ENCODE data around the gene TPSG1.
"Not testable (repeated sequence)": the region's sequence is repeated elsewhere in the genome, so short reads cannot be mapped to it uniquely, and the experiment has no call there.

TPSG1 gene

GRCh38 chr16:1245452-1246020 lies 20.5 kb upstream of the TPSG1 start:
- H3K27ac ChIP-seq, result no peak overlapping the region
- H3K27me3 ChIP-seq, result peaks cover 0 to 30% of the 10 kb centered on the region in 2 donors
- H3K9me3 ChIP-seq, result no peaks in the 10 kb centered on the region
- intact Hi-C loops (cut with DNase I; ENCODE audit: low total_unique reads), result no loop called here
- H3K4me1 ChIP-seq, result no peaks in the 10 kb centered on the region
- TF ChIP-seq, protein P1, sequence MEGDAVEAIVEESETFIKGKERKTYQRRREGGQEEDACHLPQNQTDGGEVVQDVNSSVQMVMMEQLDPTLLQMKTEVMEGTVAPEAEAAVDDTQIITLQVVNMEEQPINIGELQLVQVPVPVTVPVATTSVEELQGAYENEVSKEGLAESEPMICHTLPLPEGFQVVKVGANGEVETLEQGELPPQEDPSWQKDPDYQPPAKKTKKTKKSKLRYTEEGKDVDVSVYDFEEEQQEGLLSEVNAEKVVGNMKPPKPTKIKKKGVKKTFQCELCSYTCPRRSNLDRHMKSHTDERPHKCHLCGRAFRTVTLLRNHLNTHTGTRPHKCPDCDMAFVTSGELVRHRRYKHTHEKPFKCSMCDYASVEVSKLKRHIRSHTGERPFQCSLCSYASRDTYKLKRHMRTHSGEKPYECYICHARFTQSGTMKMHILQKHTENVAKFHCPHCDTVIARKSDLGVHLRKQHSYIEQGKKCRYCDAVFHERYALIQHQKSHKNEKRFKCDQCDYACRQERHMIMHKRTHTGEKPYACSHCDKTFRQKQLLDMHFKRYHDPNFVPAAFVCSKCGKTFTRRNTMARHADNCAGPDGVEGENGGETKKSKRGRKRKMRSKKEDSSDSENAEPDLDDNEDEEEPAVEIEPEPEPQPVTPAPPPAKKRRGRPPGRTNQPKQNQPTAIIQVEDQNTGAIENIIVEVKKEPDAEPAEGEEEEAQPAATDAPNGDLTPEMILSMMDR (IDR thresholded peaks at IDR 0.05), result no peak
- DNase-seq, result no peak
- no peaks in the 10 kb centered on the region for H3K36me3 ChIP-seq
- H3K4me3 ChIP-seq, result no peak overlapping the region

DNA sequence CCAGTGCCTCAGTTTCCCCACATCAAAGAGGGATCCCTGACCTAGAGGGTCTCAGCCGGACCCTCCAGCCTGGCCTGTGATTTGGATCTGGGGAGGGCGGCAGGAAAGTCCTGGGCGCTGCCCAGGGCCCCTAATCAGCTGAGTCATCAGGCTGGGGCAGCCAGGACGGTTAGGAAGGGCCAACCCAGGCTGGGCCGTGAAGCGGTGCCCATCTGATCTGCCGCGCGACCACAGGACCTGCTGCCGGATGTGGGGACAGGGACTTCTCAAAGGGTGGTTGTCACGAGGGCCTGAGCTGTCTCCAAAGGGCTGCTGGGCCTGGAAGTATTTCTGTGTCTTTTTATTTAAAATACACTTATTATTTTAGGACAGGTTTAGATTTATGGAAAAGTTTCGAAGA lies 19.8 kb upstream of the TPSG1 start:
- no peak for DNase-seq

GRCh38 chr16:1243907-1244850 lies 19.1 kb upstream of the TPSG1 start:
- H3K27me3 ChIP-seq, result peaks cover 0 to 40% of the 10 kb centered on the region in 2 donors
- H3K27ac ChIP-seq; H3K9me3 ChIP-seq; H3K4me1 ChIP-seq; H3K36me3 ChIP-seq; DNase-seq; intact Hi-C loops (cut with DNase I; ENCODE audit: low total_unique reads); H3K4me3 ChIP-seq: not testable (repeated sequence)

More for the DNA sequence above, 19.8 kb upstream of the TPSG1 start:
- TF ChIP-seq, protein P1 (IDR thresholded peaks at IDR 0.05), result no peak
- Histone ChIP-seq H3K27me3 (peaks cover 0 to 35% of the 10 kb centered on the region in 2 donors), H3K4me3 (no peak overlapping the region), H3K9me3 (no peaks in the 10 kb centered on the region), H3K27ac (no peak overlapping the region), H3K36me3 (no peaks in the 10 kb centered on the region), H3K4me1 (no peaks in the 10 kb centered on the region)
- intact Hi-C loops (cut with DNase I; ENCODE audit: low total_unique reads), result no loop called here

DNA sequence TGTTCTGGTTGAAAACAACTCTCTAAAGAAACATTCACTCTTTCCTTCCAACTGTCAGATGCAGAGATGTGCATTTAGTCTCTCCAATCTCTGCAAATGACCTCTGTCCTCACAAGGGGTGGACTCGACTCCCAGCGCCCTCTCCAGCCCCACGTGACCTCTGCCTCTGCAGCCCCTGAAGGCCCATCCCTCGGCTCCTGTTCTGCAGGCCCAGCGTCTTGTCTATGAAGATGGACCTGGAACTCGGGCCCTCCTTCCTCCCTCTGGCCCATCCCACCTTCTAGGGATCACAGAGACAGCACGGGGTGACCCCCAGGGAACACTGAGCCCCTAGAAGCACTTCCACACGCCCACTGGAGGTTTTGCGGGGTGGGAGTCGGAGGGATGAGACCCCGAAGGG lies 18.3 kb upstream of the TPSG1 start:
- intact Hi-C loops (cut with DNase I; ENCODE audit: low total_unique reads); H3K4me1 ChIP-seq; DNase-seq: not testable (repeated sequence)

DNA sequence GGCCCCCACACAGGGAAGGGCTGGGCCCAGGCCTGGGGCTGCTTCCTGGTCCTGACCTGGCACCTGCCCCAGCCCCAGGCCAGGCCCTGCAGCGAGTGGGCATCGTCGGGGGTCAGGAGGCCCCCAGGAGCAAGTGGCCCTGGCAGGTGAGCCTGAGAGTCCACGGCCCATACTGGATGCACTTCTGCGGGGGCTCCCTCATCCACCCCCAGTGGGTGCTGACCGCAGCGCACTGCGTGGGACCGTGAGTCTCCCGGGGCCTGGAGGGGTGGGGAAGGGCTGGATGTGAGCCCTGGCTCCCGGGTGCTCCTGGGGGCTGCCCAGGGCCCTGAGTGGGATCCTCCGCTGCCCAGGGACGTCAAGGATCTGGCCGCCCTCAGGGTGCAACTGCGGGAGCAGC lies 16.0 kb upstream of the TPSG1 start:
- H3K27ac ChIP-seq; H3K9me3 ChIP-seq; intact Hi-C loops (cut with DNase I; ENCODE audit: low total_unique reads); H3K36me3 ChIP-seq; H3K4me3 ChIP-seq; DNase-seq; H3K4me1 ChIP-seq: not testable (repeated sequence)
- H3K27me3 ChIP-seq, result peaks cover 0 to 30% of the 10 kb centered on the region in 2 donors

More for the DNA sequence above, 18.3 kb upstream of the TPSG1 start:
- H3K9me3 ChIP-seq, H3K36me3 ChIP-seq, H3K4me3 ChIP-seq, H3K27ac ChIP-seq: not testable (repeated sequence)
- peaks cover 0 to 40% of the 10 kb centered on the region in 2 donors for H3K27me3 ChIP-seq

GRCh38 chr16:1240436-1240835 lies 15.4 kb upstream of the TPSG1 start, which contains the start of gene TPSAB1:
Gene TPSAB1 (plus strand): TSS chr16:1240705. CDS start chr16:1240939, 234 bp downstream.
- H3K4me3 ChIP-seq; H3K9me3 ChIP-seq; H3K4me1 ChIP-seq; H3K27ac ChIP-seq; H3K36me3 ChIP-seq; DNase-seq; intact Hi-C loops (cut with DNase I; ENCODE audit: low total_unique reads): not testable (repeated sequence)
- H3K27me3 ChIP-seq, result peaks cover 0 to 23% of the 10 kb centered on the region in 2 donors

DNA sequence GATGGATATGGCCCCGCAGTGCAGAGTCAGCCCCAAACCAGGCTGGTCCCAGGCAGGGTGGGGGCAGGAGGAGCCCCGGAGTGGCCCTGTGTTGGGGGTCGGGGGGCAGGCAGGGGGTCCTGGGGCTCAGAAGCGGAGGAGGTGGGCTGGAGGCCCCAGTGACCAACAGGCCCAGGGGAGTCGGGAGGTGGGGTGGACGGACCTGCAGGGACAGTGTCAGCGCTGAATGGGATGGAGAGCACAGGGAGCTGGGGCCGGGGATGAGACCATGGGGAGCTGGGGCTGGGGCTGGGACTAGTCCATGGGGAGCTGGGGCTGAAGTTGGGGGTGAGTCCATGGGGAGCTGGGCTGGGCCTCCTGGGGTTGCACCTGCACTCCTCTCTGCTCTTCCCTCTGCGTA lies 14.5 kb upstream of the TPSG1 start:
- H3K4me3 ChIP-seq; intact Hi-C loops (cut with DNase I; ENCODE audit: low total_unique reads); H3K27ac ChIP-seq; H3K36me3 ChIP-seq; H3K9me3 ChIP-seq; H3K4me1 ChIP-seq; DNase-seq: not testable (repeated sequence)
- peaks cover 0 to 19% of the 10 kb centered on the region in 2 donors for H3K27me3 ChIP-seq

- peaks cover 0 to 13% of the 10 kb centered on the region in 2 donors for H3K27me3 ChIP-seq
- H3K4me1 ChIP-seq; H3K4me3 ChIP-seq; H3K36me3 ChIP-seq; H3K9me3 ChIP-seq; H3K27ac ChIP-seq; DNase-seq; intact Hi-C loops (cut with DNase I; ENCODE audit: low total_unique reads): not testable (repeated sequence)
Measured at GRCh38 chr16:1238909-1239308, 13.8 kb upstream of the TPSG1 start.

Data from tibial artery (tissue), 4 donors.